SK-N-SH treated with all-trans-retinoic acid at 6 μM for 48 hours (cell line): ENCODE measurements around the gene METAP1D.

ENCODE experiments used
- CREB5 ChIP-seq: fragments of 250-450 bp; sonication (Bioruptor Pico); IDR thresholded peaks from 2 replicates; pipeline ENCODE4 v1.5.1; 2020; ENCODE audit warnings: low read depth, mild to moderate bottlenecking, moderate library complexity
- CSDC2 ChIP-seq: fragments of 250-450 bp; sonication (Bioruptor Pico); IDR thresholded peaks from 2 replicates; pipeline ENCODE4 v1.5.0; 2020; ENCODE audit warnings: mild to moderate bottlenecking, moderate library complexity
- CSRNP3 ChIP-seq: fragments of 250-450 bp; sonication (Bioruptor Pico); IDR thresholded peaks from 2 replicates; pipeline ENCODE4 v1.5.1; 2021; ENCODE audit warnings: mild to moderate bottlenecking, moderate library complexity
- ESRRG ChIP-seq: fragments of 250-450 bp; sonication (Bioruptor Pico); IDR thresholded peaks from 2 replicates; pipeline ENCODE4 v1.6.1; 2021; ENCODE audit warnings: mild to moderate bottlenecking
- PATZ1 ChIP-seq: fragments of 250-450 bp; sonication (Bioruptor Pico); IDR thresholded peaks from 2 replicates; pipeline ENCODE4 v1.8.0; 2020; ENCODE audit warnings: mild to moderate bottlenecking, moderate library complexity, borderline replicate concordance
- POU6F1 ChIP-seq: fragments of 250-450 bp; sonication (Bioruptor Pico); IDR thresholded peaks from 2 replicates; pipeline ENCODE4 v1.8.0; 2021; ENCODE audit warnings: low read depth, mild to moderate bottlenecking, moderate library complexity, borderline replicate concordance
- PPARA ChIP-seq: fragments of 250-450 bp; sonication (Bioruptor Pico); IDR thresholded peaks from 2 replicates; pipeline ENCODE4 v1.5.0; 2020; ENCODE audit warnings: mild to moderate bottlenecking, borderline replicate concordance
- RARB ChIP-seq: fragments of 250-450 bp; sonication (Bioruptor Pico); IDR thresholded peaks from 2 replicates; pipeline ENCODE4 v1.8.0; 2021; ENCODE audit warnings: mild to moderate bottlenecking, moderate library complexity
- TCF4 ChIP-seq: fragments of 250-450 bp; sonication (Bioruptor Pico); IDR thresholded peaks from 2 replicates; pipeline ENCODE4 v1.8.0; 2021; ENCODE audit warnings: mild to moderate bottlenecking, moderate library complexity, borderline replicate concordance
- TOX ChIP-seq: fragments of 250-450 bp; sonication (Bioruptor Pico); IDR thresholded peaks from 2 replicates; pipeline ENCODE4 v1.8.0; 2021; ENCODE audit warnings: mild to moderate bottlenecking, moderate library complexity, borderline replicate concordance
- ZFP3 ChIP-seq: fragments of 250-450 bp; sonication (Bioruptor Pico); IDR thresholded peaks from 2 replicates; pipeline ENCODE4 v1.5.0; 2020; ENCODE audit warnings: mild to moderate bottlenecking, moderate library complexity
- ZFP30 ChIP-seq: fragments of 450-650 bp; formaldehyde crosslinking; IDR thresholded peaks from 2 replicates; pipeline ENCODE4 v1.5.0; 2022; ENCODE audit warnings: mild to moderate bottlenecking, moderate library complexity
- ZNF565 ChIP-seq: fragments of 450-650 bp; formaldehyde crosslinking; conservative IDR thresholded peaks from 2 replicates; pipeline ENCODE4 v1.5.0; 2020; ENCODE audit warnings: low read depth, mild to moderate bottlenecking, moderate library complexity
- ZNF8 ChIP-seq: fragments of 450-650 bp; formaldehyde crosslinking; IDR thresholded peaks from 2 replicates; pipeline ENCODE4 v1.5.0; 2020; ENCODE audit warnings: mild to moderate bottlenecking, moderate library complexity

GRCh38 chr2:172040311-172040710 lies 40.6 kb downstream of the METAP1D start:
- TF ChIP-seq PPARA (CRISPR knock-in tag): no peak
- TF ChIP-seq POU6F1 (CRISPR knock-in tag): no peak
- TF ChIP-seq ESRRG (CRISPR knock-in tag): no peak
- TF ChIP-seq CSDC2 (CRISPR knock-in tag): no peak
- TF ChIP-seq ZNF8 (CRISPR knock-in tag): no peak
- no peak for TF ChIP-seq TOX (CRISPR knock-in tag)
- no peak for TF ChIP-seq ZNF565 (CRISPR knock-in tag)
- TF ChIP-seq CREB5: no peak
- TF ChIP-seq CSRNP3 (CRISPR knock-in tag): no peak
- TF ChIP-seq ZFP30 (CRISPR knock-in tag): no peak
- no peak for TF ChIP-seq TCF4 (CRISPR knock-in tag)
- no peak for TF ChIP-seq ZFP3 (CRISPR knock-in tag)
- TF ChIP-seq RARB: no peak
- TF ChIP-seq PATZ1: no peak
